RWPE2 (cell line): ENCODE results near the gene REELD1.

Experiments
- ATAC-seq: fragments of 200-7000 bp; cut with Tn5 transposase; 3 replicates; pipeline ENCODE4 v1.9.1; 2021; ENCODE audit warnings: low read depth
- DNase-seq: peaks from one replicate; pipeline ENCODE4 v3.0.0-alpha.2; 2020; ENCODE audit warnings: low spot score
- H3K27ac ChIP-seq: fragments of 450-650 bp; 2 replicates; pipeline ENCODE4 v1.5.1; 2017; ENCODE audit warnings: mild to moderate bottlenecking; ENCODE audit not compliant: poor library complexity, severe bottlenecking
- H3K27me3 ChIP-seq: fragments of 250-450 bp; sonication (Bioruptor Pico); 2 replicates; pipeline ENCODE4 v1.5.1; 2021; ENCODE audit warnings: mild to moderate bottlenecking, moderate library complexity; ENCODE audit not compliant: insufficient read depth, poor library complexity, severe bottlenecking
- H3K36me3 ChIP-seq: fragments of 250-450 bp; sonication (Bioruptor Pico); 2 replicates; pipeline ENCODE4 v1.5.1; 2020; ENCODE audit warnings: low read depth, mild to moderate bottlenecking, moderate library complexity
- H3K4me1 ChIP-seq: fragments of 250-450 bp; sonication (Bioruptor Pico); 2 replicates; pipeline ENCODE4 v1.5.1; 2021; ENCODE audit warnings: mild to moderate bottlenecking, moderate library complexity; ENCODE audit not compliant: insufficient read depth, poor library complexity, severe bottlenecking
- H3K4me3 ChIP-seq: fragments of 250-450 bp; sonication (Bioruptor Pico); 2 replicates; pipeline ENCODE4 v1.5.1; 2021; ENCODE audit warnings: mild to moderate bottlenecking, moderate library complexity; ENCODE audit not compliant: severe bottlenecking
- H3K9me3 ChIP-seq: fragments of 250-450 bp; sonication (Bioruptor Pico); 2 replicates; pipeline ENCODE4 v1.5.1; 2021; ENCODE audit warnings: mild to moderate bottlenecking, moderate library complexity; ENCODE audit not compliant: severe bottlenecking
- TF ChIP-seq, protein P1 (sequence below): fragments of 450-650 bp; IDR thresholded peaks from one replicate; pipeline ENCODE4 v1.5.1; 2017; ENCODE audit warnings: mild to moderate bottlenecking, moderate library complexity; ENCODE audit not compliant: poor library complexity, severe bottlenecking

The REELD1 gene

GRCh38 chr4:146232131-146232722 lies 17.9 kb downstream of the REELD1 start:
- no peak overlapping the region for H3K4me3 ChIP-seq
- H3K9me3 ChIP-seq: no peaks in the 10 kb centered on the region
- H3K36me3 ChIP-seq: no peaks in the 10 kb centered on the region
- DNase-seq: no peak
- ATAC-seq: no peak; the same call in 2 of the 3 replicates
- H3K27me3 ChIP-seq: no peaks in the 10 kb centered on the region
- TF ChIP-seq, protein P1, sequence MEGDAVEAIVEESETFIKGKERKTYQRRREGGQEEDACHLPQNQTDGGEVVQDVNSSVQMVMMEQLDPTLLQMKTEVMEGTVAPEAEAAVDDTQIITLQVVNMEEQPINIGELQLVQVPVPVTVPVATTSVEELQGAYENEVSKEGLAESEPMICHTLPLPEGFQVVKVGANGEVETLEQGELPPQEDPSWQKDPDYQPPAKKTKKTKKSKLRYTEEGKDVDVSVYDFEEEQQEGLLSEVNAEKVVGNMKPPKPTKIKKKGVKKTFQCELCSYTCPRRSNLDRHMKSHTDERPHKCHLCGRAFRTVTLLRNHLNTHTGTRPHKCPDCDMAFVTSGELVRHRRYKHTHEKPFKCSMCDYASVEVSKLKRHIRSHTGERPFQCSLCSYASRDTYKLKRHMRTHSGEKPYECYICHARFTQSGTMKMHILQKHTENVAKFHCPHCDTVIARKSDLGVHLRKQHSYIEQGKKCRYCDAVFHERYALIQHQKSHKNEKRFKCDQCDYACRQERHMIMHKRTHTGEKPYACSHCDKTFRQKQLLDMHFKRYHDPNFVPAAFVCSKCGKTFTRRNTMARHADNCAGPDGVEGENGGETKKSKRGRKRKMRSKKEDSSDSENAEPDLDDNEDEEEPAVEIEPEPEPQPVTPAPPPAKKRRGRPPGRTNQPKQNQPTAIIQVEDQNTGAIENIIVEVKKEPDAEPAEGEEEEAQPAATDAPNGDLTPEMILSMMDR: no peak
- H3K27ac ChIP-seq: no peak overlapping the region
- no peaks in the 10 kb centered on the region for H3K4me1 ChIP-seq

DNA sequence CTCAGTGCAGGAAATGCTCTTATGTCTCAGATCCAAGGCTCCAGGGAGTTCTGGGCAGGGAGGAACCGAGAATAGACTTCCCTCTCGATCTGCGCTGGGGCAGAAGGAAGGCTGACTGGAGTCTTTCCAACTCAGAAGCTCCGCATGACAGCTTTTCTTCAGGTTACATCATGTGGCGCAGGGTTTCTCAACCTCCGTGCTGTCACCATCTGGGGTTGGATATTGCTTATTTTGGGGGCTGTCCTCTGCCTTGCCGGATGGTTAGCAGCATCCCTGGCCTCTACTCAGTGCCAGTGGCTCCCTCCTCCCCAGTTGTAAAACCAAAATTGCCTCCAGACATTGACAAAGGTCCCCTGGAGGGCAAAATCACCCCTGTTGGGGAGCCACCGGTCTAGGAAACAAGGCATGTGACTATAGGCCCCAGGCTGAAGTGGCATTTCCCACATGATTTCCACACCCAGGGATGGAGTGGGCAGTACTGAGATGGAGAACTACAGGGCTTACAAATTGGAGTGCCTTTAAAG lies 21.4 kb downstream of the REELD1 start:
- no peak for DNase-seq
- TF ChIP-seq, protein P1: no peak
- no peak overlapping the region for H3K4me3 ChIP-seq
- peaks cover 2% of the 10 kb centered on the region for H3K4me1 ChIP-seq
- no peak for ATAC-seq
- H3K36me3 ChIP-seq: no peaks in the 10 kb centered on the region
- no peaks in the 10 kb centered on the region for H3K9me3 ChIP-seq
- H3K27me3 ChIP-seq: no peaks in the 10 kb centered on the region
- H3K27ac ChIP-seq: no peak overlapping the region

DNA sequence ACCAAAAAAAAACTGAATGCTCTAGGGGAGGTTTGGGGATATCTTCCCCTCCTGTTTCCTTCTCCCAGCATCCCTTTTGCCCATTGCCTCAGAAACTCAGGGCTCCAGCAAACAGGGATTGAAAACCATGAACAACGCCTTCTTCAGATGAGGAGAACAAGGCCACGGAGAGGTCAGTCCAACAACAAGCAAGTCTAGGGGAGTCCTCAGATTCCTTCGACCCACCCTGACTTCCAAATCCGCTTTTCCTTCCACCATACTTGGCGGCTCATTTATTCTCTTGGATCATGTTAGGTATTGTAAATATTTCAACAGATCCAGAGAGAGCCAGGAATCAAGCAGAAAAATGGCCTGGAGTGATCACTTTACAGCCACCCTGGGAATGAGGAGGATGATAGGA lies 21.9 kb downstream of the REELD1 start:
- H3K27me3 ChIP-seq: no peaks in the 10 kb centered on the region
- no peaks in the 10 kb centered on the region for H3K36me3 ChIP-seq
- TF ChIP-seq, protein P1: no peak
- no peak overlapping the region for H3K4me3 ChIP-seq
- peaks cover 7% of the 10 kb centered on the region for H3K4me1 ChIP-seq
- no peak overlapping the region for H3K27ac ChIP-seq
- DNase-seq: no peak
- no peaks in the 10 kb centered on the region for H3K9me3 ChIP-seq
- ATAC-seq: no peak

DNA sequence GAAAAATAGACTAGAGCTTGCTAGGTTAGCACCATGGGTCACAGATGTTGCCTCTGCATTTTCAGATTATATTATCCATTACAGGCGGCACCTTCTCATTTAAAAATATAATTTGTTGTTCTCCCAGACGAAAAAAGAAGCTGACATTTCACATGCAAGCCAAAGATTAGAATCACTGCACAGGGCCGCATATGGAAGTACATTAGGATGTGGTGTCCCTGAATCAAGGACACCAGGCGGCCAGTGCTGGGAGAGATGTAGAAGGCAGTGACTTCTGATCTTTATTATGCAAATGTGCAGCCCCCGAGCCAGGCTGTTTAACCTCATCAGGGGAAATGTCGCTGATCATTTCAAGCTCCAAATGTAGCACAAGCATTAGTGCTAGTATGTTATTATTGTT lies 22.8 kb downstream of the REELD1 start:
- H3K36me3 ChIP-seq: no peaks in the 10 kb centered on the region
- ATAC-seq (no peak), DNase-seq (no peak)
- H3K4me1 ChIP-seq: peaks cover 16% of the 10 kb centered on the region
- TF ChIP-seq, protein P1: no peak
- H3K27me3 ChIP-seq: no peaks in the 10 kb centered on the region
- H3K27ac ChIP-seq: no peak overlapping the region
- no peak overlapping the region for H3K4me3 ChIP-seq
- H3K9me3 ChIP-seq: no peaks in the 10 kb centered on the region

GRCh38 chr4:146238107-146238506 lies 23.8 kb downstream of the REELD1 start:
- ATAC-seq: no peak
- Histone ChIP-seq H3K27ac (no peak overlapping the region), H3K27me3 (no peaks in the 10 kb centered on the region), H3K4me1 (peaks cover 18% of the 10 kb centered on the region), H3K36me3 (no peaks in the 10 kb centered on the region), H3K9me3 (no peaks in the 10 kb centered on the region), H3K4me3 (no peak overlapping the region)
- DNase-seq: no peak
- TF ChIP-seq, protein P1: no peak
